Bronchial epithelial cell (primary cell): Measurements from ENCODE around the gene TSPEAR. TPM values are rescaled to one million over a fixed set of nuclear protein-coding genes. Genes with fewer than 3 reads are reported as not detected.
"Not testable (repeated sequence)": the region's sequence is repeated elsewhere in the genome, so short reads cannot be mapped to it uniquely, and the experiment has no call there.

Experiments
- DNase-seq: peaks from one replicate; pipeline ENCODE4 v3.0.0-alpha.2; 2010; ENCODE audit warnings: low read depth
- FAIRE-seq: peaks from 2 replicates; lab custom pipeline; 2011; peaks lifted over from hg19 to GRCh38; lab: Jason Lieb, UNC
- H3K27me3 ChIP-seq: 2 replicates; pipeline ENCODE4 v1.5.1; 2011; ENCODE audit warnings: low read length; ENCODE audit not compliant: control insufficient read depth, insufficient read depth
- H3K36me3 ChIP-seq: 2 replicates; pipeline ENCODE4 v1.5.1; 2011; ENCODE audit warnings: low read length; ENCODE audit not compliant: control insufficient read depth, insufficient read depth
- H3K4me3 ChIP-seq: 2 replicates; pipeline ENCODE4 v1.5.1; 2011; ENCODE audit warnings: mild to moderate bottlenecking, low read depth, low read length, control low read depth
- CTCF ChIP-seq: IDR thresholded peaks from 2 replicates; pipeline ENCODE4 v1.5.1; 2011; ENCODE audit warnings: mild to moderate bottlenecking, moderate library complexity, low read length, control low read depth, inconsistent platforms; ENCODE audit not compliant: insufficient read depth, severe bottlenecking
- total RNA-seq: library from RNA; depleted of rRNA; stranded (reverse); fragments of >200 nt; gene quantifications from 2 replicates; pipeline ENCODE4 v1.2.1, GENCODE V29; 2014

The TSPEAR gene
- total RNA-seq, 1 donor from 2014 or later, result not detected

- DNase-seq (no peak), FAIRE-seq (no peak)
- Histone ChIP-seq H3K4me3 (no peak overlapping the region), H3K36me3 (no peaks in the 10 kb centered on the region), H3K27me3 (no peaks in the 10 kb centered on the region)
- TF ChIP-seq CTCF, result no peak
These were observed 11.8 kb downstream of the TSPEAR start for GRCh38 chr21:44699502-44700001.

DNA sequence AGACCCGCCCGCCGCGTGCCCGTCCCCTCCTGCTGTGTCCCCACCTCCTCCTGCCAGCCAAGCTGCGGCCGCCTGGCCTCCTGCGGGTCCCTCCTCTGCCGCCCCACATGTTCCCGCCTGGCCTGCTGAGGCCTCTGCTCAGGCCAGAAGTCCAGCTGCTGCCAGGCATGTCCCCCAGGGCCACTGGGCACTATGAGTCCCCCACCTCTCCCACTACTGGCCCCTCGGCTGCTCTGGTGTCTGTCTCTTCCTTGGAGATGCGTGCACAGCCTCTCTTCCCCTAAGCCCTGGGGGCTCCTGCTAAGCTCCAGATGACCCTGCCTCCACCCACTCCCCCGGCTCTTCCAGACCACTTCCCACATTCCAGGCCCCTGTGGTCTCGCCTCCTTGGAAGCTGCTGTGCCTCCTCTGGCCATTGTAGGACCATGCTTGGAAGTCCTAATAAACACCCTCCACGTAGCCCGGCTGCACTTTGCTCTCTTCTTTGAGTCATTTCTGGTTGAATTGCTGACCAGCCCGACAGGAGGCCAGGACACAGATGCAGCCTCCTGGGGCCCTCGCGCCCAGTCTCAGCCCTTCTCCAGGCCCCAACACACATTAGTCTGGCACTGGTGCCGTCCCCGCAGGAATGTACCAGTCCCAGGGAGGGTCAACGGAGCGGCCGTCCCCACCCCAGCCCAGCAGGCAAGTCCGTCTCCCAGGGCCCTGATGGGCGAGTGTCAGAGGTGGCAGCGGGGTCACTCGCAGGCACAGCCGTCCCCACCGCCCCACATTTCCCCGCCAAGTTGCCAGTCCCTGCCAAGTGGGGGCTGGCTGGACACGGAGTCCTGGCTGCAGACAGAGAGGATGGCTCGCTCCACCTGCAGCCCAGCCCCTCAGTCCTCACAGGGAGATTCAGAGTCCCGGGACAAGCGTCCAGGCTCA is 13.3 kb downstream of the TSPEAR start:
- no peaks in the 10 kb centered on the region for H3K27me3 ChIP-seq
- FAIRE-seq, result no peak
- no peak for TF ChIP-seq CTCF

DNA sequence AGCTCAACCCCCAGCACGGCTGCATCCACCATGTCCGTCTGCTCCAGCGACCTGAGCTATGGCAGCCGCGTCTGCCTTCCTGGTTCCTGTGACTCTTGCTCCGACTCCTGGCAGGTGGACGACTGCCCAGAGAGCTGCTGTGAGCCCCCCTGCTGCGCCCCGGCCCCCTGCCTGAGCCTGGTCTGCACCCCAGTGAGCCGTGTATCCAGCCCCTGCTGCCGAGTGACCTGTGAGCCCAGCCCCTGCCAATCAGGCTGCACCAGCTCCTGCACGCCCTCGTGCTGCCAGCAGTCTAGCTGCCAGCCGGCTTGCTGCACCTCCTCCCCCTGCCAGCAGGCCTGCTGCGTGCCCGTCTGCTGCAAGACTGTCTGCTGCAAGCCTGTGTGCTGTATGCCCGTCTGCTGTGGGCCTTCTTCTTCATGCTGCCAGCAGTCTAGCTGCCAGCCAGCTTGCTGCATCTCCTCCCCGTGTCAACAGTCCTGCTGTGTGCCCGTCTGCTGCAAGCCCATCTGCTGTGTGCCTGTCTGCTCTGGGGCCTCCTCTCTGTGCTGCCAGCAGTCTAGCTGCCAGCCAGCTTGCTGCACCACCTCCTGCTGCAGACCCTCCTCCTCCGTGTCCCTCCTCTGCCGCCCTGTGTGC is 14.1 kb downstream of the TSPEAR start, which contains the start of gene KRTAP10-12:
KRTAP10-12 (plus strand) TSS at position 1 of the 639 bp plus-strand sequence; CDS start at position 31, 30 bp downstream.
- not testable (repeated sequence) for DNase-seq, H3K4me3 ChIP-seq, H3K27me3 ChIP-seq, FAIRE-seq, H3K36me3 ChIP-seq

More for the DNA sequence above, 13.3 kb downstream of the TSPEAR start:
- no peak overlapping the region for H3K4me3 ChIP-seq
- DNase-seq, result no peak
- H3K36me3 ChIP-seq, result no peaks in the 10 kb centered on the region

DNA sequence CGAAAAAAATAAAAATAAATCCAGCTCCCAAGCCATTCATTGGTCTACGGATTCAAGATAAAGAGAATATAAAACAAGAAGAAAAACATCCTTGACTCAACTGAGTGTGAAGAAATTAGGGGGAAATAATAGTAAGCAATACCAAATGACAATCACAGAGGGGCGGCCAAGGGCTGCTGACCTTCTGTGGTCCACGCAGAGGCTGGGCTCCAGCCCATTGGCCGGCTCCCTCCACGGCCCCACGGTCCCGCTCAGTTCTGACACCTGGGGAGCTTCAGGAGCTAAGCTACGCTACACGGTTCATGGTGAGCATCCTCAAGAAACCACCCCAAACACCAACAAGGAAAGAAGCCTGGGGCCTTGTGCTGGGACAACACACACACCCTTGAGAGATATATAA is 14.8 kb downstream of the TSPEAR start:
- Histone ChIP-seq H3K27me3 (no peaks in the 10 kb centered on the region), H3K4me3 (no peak overlapping the region), H3K36me3 (no peaks in the 10 kb centered on the region)
- no peak for FAIRE-seq
- no peak for TF ChIP-seq CTCF
- DNase-seq, result no peak

GRCh38 chr21:44695641-44696040 is 15.7 kb downstream of the TSPEAR start:
- DNase-seq (no peak), FAIRE-seq (no peak)
- H3K4me3 ChIP-seq, result no peak overlapping the region
- no peaks in the 10 kb centered on the region for H3K27me3 ChIP-seq
- no peaks in the 10 kb centered on the region for H3K36me3 ChIP-seq
- TF ChIP-seq CTCF, result no peak

DNA sequence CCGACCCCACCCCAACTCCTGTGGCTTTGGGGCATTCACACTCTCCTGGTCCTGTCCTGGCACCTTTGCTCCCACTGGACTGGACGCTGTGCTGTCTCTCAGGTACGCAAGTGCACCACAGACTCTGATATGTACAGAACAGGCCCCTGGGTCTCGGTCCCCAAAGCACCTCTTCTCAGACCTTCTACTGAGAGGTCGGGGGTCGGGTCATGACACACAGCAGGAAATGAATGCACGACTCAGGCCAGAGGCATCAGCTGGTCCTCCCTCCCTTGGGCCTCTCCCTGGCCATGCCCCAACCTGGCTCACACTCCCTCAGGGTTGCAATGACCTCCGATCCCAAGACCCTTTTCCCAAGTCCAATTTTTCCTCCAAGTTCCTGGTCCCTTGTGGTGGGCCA is 16.2 kb downstream of the TSPEAR start:
- no peaks in the 10 kb centered on the region for H3K27me3 ChIP-seq
- H3K36me3 ChIP-seq, result no peaks in the 10 kb centered on the region
- no peak for TF ChIP-seq CTCF
- no peak overlapping the region for H3K4me3 ChIP-seq
- FAIRE-seq (no peak), DNase-seq (no peak)
